ENCODE data around the gene AMN1.

GRCh38 chr12:31772186-31772585, 43.4 kb upstream of the AMN1 start:
- no peak for TF ChIP-seq POLR2A (IDR thresholded peaks at IDR 0.05; ENCODE audit: low read depth, low read length)
- TF ChIP-seq POLR2AphosphoS5 (IDR thresholded peaks at IDR 0.05; ENCODE audit: low read depth, low read length): no peak

Data from GM12892 (cell line).